ENCODE results near the gene KCNIP1.

DNA sequence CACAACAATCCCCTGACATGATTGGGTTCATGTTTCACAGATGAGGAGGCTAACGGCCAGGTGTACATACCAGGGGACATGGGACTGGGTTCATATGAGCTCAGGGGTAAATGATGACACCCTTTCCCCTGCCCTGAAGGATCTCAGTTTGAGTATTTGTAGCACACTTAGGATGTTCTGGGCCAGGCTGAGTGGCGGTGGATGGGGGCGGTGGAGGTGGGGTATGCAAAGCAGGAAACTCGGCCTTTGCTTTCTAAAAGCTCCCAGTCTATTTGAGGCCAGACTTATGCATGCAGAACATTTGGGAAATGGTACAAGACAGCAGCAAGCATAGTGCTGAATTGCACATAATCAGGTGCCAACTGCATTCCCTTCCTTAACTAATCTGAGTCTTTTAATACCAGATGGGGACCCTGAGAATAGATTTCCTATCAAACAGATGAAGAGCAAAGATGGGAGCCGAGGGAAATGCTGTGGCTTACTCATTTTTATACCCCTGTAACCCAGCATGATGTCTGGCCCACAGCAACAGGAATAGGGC is 4.9 kb upstream of the KCNIP1 start:
- TF ChIP-seq, protein P1, sequence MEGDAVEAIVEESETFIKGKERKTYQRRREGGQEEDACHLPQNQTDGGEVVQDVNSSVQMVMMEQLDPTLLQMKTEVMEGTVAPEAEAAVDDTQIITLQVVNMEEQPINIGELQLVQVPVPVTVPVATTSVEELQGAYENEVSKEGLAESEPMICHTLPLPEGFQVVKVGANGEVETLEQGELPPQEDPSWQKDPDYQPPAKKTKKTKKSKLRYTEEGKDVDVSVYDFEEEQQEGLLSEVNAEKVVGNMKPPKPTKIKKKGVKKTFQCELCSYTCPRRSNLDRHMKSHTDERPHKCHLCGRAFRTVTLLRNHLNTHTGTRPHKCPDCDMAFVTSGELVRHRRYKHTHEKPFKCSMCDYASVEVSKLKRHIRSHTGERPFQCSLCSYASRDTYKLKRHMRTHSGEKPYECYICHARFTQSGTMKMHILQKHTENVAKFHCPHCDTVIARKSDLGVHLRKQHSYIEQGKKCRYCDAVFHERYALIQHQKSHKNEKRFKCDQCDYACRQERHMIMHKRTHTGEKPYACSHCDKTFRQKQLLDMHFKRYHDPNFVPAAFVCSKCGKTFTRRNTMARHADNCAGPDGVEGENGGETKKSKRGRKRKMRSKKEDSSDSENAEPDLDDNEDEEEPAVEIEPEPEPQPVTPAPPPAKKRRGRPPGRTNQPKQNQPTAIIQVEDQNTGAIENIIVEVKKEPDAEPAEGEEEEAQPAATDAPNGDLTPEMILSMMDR (conservative IDR thresholded peaks at IDR 0.05; ENCODE audit: low read depth, low read length), result no peak
- no peak for TF ChIP-seq EZH2 (IDR thresholded peaks at IDR 0.05; ENCODE audit: low read length, unreplicated experiment)

Measured in PC-3 (cell line).